Vagina (tissue), 2 donors: Measurements from ENCODE around the gene SPEG.

ENCODE experiments used
- POLR2A ChIP-seq, 2 donors: fragments of 450-650 bp; IDR thresholded peaks; one replicate each; pipeline ENCODE4 v1.6.1; 2017; ENCODE audit warnings: antibody characterized with exemption in 2 of 2, mild to moderate bottlenecking in 2 of 2, moderate library complexity in 2 of 2
- POLR2AphosphoS5 ChIP-seq, 2 donors: sonication (generic); formaldehyde crosslinking; IDR thresholded peaks; one replicate each; pipeline ENCODE4 v1.9.0; 2017; ENCODE audit warnings: antibody characterized with exemption in 2 of 2, mild to moderate bottlenecking in 2 of 2, low read depth in 1 of 2; ENCODE audit not compliant: insufficient read depth in 1 of 2
- TF ChIP-seq, protein P1 (sequence below), 3 experiments: fragments of 450-650 bp in 2 of 3; fragments of 200-600 bp in 1 of 3; sonication (generic) in 1 of 3; IDR thresholded peaks; one replicate each; pipeline ENCODE4 v1.5.1; 2017 to 2019; ENCODE audit warnings: antibody characterized with exemption in 3 of 3, mild to moderate bottlenecking in 2 of 3, moderate library complexity in 2 of 3

DNA sequence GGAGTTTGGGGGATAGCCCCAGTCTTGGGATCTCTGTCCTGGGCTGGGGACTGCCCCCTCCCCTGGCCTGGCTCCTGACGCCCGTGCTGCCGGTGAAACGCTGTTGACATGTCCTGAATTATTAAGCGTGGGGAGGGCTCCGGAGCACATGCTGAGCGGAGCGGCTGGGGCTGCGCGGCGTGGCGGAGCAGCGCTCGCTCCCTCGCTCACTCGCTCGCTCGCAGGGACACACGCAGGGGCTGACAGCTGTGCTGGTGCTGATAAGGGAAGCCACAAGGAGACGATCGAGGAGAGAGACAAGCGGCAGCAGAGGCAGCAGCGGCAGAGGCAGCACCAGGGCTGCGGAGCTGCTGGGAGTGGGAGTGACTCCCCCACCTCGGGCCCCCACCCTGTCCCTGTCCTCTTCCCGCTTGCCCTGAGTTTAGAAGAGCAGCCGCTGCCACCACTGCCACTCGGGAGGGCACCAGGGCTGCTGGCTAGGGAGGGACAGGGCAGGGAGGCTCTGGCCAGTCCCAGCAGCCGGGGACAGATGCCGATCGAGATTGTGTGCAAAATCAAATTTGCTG lies 79.6 kb downstream of the SPEG start, which contains the start of gene ASIC4:
- TF ChIP-seq, protein P1, sequence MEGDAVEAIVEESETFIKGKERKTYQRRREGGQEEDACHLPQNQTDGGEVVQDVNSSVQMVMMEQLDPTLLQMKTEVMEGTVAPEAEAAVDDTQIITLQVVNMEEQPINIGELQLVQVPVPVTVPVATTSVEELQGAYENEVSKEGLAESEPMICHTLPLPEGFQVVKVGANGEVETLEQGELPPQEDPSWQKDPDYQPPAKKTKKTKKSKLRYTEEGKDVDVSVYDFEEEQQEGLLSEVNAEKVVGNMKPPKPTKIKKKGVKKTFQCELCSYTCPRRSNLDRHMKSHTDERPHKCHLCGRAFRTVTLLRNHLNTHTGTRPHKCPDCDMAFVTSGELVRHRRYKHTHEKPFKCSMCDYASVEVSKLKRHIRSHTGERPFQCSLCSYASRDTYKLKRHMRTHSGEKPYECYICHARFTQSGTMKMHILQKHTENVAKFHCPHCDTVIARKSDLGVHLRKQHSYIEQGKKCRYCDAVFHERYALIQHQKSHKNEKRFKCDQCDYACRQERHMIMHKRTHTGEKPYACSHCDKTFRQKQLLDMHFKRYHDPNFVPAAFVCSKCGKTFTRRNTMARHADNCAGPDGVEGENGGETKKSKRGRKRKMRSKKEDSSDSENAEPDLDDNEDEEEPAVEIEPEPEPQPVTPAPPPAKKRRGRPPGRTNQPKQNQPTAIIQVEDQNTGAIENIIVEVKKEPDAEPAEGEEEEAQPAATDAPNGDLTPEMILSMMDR (IDR thresholded peaks at IDR 0.05) = no peak
- TF ChIP-seq POLR2A (IDR thresholded peaks at IDR 0.05) (no peak), POLR2AphosphoS5 (IDR thresholded peaks at IDR 0.05; ENCODE audit: insufficient read depth in 1 of 2, low read depth in 1 of 2) (no peak)
